Uterus (tissue), 2 donors: ENCODE results near the gene MTRF1.
A peak's percentile ranks its signal among the peaks of the same experiment; 100 is the strongest.

Experiments
- POLR2A ChIP-seq, 2 donors: fragments of 450-650 bp; IDR thresholded peaks; one replicate each; pipeline ENCODE4 v1.6.1; 2016; ENCODE audit warnings: antibody characterized with exemption in 2 of 2, mild to moderate bottlenecking in 1 of 2, moderate library complexity in 1 of 2
- TF ChIP-seq, protein P1 (sequence below), 4 experiments: fragments of 200-600 bp in 2 of 4; fragments of 450-650 bp in 2 of 4; sonication (generic) in 2 of 4; IDR thresholded peaks; one replicate each; pipeline ENCODE4 v1.5.1; 2016 to 2019; ENCODE audit warnings: antibody characterized with exemption in 4 of 4, mild to moderate bottlenecking in 2 of 4, moderate library complexity in 1 of 4

DNA sequence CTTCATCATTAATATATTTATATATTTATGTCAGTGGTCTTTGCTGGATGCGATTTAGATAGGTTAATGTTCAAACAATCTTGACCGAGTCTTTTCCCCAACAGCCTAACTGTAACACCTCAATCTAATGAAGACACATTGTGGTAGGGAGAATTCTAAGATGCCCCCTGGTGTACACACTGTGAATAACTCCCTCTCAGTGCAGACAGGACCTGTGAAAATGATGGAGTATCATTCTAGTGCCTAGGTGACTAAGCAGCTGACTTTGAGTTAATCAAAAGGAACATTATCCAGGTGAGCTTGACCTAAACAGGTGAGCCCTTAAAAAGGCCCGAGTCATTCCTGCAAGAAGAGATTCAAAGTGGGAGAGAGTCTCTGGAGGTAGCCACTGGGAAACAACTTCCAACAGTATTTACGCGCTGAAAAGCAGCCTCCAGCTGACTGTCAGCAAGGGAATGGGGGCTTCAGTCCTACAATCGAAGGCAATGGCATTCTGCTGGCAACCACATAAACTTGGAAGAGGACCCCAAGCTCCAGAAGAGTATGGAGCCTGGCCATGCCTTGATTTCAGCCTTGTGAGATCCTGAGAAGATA, 41.0 kb downstream of the MTRF1 start:
- TF ChIP-seq, protein P1, sequence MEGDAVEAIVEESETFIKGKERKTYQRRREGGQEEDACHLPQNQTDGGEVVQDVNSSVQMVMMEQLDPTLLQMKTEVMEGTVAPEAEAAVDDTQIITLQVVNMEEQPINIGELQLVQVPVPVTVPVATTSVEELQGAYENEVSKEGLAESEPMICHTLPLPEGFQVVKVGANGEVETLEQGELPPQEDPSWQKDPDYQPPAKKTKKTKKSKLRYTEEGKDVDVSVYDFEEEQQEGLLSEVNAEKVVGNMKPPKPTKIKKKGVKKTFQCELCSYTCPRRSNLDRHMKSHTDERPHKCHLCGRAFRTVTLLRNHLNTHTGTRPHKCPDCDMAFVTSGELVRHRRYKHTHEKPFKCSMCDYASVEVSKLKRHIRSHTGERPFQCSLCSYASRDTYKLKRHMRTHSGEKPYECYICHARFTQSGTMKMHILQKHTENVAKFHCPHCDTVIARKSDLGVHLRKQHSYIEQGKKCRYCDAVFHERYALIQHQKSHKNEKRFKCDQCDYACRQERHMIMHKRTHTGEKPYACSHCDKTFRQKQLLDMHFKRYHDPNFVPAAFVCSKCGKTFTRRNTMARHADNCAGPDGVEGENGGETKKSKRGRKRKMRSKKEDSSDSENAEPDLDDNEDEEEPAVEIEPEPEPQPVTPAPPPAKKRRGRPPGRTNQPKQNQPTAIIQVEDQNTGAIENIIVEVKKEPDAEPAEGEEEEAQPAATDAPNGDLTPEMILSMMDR (IDR thresholded peaks at IDR 0.05): peak; percentile 58 to 84 (median 70)
- no peak for TF ChIP-seq POLR2A (IDR thresholded peaks at IDR 0.05)
